GM19328 (cell line): ENCODE measurements around the gene JKAMP.

ENCODE experiments used
- ATAC-seq: cut with Tn5 transposase; IDR thresholded peaks from one replicate; pipeline ENCODE4 v1.9.1; 2021; ENCODE audit warnings: mild to moderate bottlenecking, moderate library complexity; ENCODE audit not compliant: unreplicated experiment

The JKAMP gene

GRCh38 chr14:59537476-59537875, 53.2 kb downstream of the JKAMP start:
- ATAC-seq: no peak

GRCh38 chr14:59538936-59539335, 54.6 kb downstream of the JKAMP start:
- no peak for ATAC-seq

- ATAC-seq: no peak
These were observed 56.5 kb downstream of the JKAMP start for GRCh38 chr14:59540852-59541251.

- ATAC-seq: no peak
These were observed 57.4 kb downstream of the JKAMP start for GRCh38 chr14:59541731-59542130.

- ATAC-seq: no peak
These were observed 59.6 kb downstream of the JKAMP start for GRCh38 chr14:59543873-59544272.

- no peak for ATAC-seq
These were observed 63.0 kb downstream of the JKAMP start for GRCh38 chr14:59547310-59547709.
